KBM-7 (cell line): ENCODE data around the gene ASIP.
"Not testable (repeated sequence)": the region's sequence is repeated elsewhere in the genome, so short reads cannot be mapped to it uniquely, and the experiment has no call there.

Source experiments
- DNase-seq: peaks from one replicate; pipeline ENCODE4 v3.0.0-alpha.2; 2015
- in situ Hi-C: fragments of 300-500 bp; cut with MboI; formaldehyde crosslinking; loops from 2 replicates; pipeline ENCODE4 v1.14.3; 2020; ENCODE audit warnings: low sequenced_read_pairs, low pct_unique_long_range_greater_than_20kb, mixed read lengths

ASIP gene

DNA sequence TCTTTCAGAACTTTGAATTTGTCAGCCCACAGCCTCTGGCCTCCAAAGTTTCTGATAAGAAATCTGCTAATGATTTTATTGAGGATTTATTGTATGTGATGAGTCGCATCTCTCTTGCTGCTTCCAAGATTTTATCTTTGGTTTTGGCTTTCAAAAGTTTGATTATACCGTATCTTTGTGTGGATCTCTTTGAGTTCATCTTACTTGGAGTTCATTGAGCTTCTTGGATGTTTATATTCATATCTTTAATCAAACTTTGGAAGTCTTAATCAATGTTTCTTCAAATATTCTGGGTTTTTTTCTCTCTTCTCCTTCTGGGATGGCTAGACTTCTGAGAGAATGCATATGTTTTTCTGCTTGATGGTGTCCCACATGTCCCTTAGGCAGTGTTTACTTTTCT is 3.3 kb upstream of the ASIP start:
- no peak for DNase-seq
- in situ Hi-C loops, result no loop called here

GRCh38 chr20:34240121-34240520 is 1.1 kb upstream of the ASIP start:
- DNase-seq, result no peak
- in situ Hi-C loops, result no loop called here

DNA sequence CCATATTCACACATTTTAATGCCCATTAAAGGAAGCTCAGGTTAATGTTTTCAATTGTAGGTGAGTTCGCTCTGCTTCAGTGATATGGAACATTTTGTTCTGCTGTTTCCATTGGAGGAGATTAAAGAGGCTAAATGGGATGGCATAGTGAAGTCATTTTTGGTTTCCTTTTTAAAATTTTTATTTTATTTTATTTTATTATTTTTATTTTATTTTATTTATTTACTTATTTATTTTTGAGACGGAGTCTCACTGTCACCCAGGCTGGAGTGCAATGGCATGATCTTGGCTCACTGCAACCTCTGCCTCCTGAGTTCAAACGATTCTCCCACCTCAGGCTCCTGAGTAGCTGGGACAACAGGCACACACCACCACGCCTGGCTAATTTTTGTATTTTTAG is 792 bp downstream of the ASIP start:
- in situ Hi-C loops, DNase-seq: not testable (repeated sequence)

DNA sequence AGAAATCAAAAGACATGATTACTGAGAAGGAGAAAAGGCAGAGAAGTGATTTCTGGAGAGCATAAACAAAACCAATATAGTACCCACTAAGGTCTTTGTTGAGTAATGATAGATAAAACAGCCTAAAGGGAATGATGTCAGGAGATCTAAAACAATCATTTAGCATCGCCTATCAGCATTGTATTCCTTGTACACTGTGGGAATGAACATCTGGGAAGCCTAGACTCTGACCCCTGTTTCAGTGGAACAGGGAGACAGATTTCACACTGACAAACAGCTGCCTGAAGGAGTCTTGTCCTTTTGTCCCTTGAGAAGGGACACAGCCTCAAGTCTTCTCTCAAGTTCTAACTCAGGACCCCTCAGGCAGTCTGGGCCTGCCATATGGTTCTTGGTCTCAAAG is 1.7 kb downstream of the ASIP start:
- no peak for DNase-seq
- in situ Hi-C loops, result no loop called here

- no peak for DNase-seq
- in situ Hi-C loops, result no loop called here
Measured at GRCh38 chr20:34243377-34243776, 2.2 kb downstream of the ASIP start.

DNA sequence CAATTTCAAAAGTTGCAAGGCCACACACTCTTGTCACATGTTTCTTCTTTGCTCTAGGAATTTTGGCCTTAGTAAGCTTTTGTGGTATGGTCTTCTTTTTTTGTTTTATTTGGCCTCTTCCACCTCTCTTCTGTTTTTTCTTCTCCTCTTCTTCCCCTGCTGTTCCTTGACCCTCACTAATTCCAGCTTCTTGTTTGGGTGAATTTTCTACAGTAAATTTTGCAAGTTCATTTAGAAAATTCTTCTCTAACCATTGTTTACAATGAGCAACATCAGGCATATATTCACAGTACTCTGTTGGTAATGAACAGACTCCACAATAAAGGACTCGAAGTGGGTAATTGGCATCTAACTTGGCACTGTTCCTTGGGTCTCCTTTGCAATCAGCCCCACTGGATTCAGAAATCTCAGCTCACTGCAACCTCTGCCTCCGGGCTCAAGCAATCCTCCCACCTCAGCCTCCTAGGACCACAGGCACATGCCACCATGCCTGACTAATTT is 5.0 kb downstream of the ASIP start:
- DNase-seq, result no peak
- in situ Hi-C loops, result no loop called here

DNA sequence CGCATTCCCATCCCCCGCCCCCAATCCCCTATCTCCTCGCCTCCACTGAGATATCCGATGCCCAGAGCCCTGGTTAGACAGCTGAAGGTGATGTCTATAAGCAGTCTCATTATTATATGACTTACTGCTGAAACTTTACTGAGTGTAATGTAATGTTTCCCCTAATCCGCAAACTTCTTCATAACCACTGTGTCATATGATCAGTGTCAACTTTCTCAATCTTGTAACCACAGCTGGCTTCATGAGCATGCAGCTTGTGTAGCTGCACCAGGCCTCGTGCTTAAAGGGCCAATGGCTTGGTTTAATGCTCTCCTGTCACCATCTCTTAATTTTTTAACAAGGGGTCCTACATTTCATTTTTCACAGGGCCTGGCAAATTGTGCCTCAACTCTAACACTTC is 8.1 kb downstream of the ASIP start:
- in situ Hi-C loops, result no loop called here
- peak; percentile 39 for DNase-seq

DNA sequence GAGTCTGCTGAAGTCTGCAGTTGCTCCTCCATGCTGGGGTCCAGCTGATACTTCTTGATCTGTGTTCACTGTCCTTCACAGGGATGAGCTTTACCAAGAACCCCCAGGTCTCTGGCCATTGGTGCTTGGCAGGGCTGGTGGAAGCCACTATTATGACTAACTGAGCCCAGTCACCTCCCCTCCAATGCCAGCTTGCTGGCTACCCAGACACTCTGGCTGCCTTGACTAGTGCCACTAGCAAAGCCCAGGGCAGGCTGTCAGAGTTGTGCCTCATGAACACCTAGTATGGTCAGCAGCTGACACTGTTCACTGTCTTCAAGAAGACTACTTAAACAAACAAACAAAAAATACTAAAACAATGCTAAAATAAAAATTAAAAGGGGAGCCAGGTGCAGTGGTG is 8.8 kb downstream of the ASIP start:
- in situ Hi-C loops, result no loop called here

DNA sequence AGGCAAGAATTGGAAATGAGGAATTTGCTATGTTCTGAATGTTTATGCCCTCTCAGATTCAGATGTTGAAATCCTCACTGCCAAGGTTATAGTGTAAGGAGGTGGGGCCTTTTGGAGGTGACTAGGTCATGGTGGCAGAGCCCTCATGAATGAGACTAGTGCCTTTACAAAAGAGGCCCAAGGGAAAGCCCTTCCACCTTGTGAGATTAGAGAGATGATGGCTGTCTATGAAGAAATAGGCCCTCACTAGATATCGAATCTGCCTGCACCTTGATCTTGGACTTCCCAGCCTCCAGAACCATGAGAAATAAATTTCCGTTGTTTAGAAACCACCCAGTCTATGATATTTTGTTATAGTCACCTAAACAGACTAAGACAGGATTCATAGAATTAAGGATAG is 10.4 kb downstream of the ASIP start:
- DNase-seq, result no peak
- in situ Hi-C loops, result no loop called here

More for the DNA sequence above, 8.8 kb downstream of the ASIP start:
- no peak for DNase-seq

DNA sequence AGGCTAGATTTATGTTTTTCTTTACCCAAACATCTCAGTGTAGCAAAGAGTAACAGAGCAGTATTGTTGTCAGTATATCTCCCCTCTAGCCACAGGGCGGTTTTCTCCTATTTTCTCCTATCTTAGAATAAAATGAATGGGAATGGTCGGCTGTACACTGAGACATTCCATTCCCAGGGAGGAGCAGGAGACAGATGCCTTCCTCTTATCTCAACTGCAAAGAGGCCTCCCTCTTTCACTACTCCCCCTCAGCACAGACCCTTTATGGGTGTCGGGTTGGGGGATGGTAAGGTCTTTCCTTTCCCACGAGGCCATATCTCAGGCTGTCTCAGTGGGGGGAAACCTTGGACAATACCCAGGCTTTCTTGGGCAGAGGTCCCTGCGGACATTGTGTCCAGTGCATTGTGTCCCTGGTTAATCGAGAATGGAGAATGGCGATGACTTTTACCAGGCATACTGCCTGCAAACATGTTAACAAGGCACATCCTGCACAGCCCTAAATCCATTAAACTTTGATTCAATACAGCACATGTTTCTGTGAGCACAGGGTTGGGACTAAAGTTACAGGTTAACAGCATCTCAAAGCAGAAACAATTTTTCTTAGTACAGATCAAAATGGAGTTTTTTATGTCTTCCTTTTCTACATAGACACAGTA is 11.3 kb downstream of the ASIP start:
- DNase-seq, in situ Hi-C loops: not testable (repeated sequence)

DNA sequence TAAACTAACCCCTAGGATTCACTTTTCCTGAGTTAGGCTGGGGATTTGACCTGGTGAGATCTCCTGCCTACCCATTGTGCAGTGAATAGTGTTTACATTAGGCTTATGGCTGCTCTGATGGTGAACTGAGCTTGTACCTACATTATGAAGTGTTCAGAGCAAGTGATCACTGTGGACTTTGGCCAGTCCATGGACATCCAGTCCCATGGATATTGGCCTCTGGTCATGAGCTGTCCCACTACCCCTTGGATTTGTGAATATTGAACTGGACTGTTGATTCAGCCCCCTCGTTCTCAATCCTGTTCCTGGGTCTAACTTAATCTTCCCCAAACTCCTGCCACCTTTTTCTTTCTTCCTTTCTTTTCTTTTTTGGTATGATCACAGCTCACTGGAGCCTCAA is 13.8 kb downstream of the ASIP start:
- no peak for DNase-seq
- in situ Hi-C loops, result no loop called here

DNA sequence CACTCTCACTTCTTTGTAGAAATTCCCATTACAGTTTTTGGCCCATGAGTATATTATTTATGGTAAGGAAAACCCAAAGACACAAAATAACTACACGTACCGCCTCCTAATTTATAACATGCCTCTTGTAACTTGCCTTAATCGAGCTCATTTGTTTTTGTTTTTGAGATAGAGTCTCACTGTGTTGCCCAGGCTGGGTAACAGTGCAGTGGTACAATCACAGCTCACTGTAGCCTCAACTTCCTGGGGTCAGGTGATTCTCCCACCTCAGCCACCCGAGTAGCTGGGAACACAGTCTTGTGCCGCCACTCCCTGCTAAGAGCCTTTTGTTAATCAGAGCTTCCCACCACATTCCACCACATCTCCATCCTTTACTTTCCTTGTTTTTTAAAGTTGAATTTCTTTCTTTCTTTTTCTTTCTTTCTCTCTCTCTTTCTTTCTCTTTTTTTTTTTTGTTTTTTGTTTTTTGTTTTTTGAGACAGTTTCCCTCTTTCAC is 15.5 kb downstream of the ASIP start:
- in situ Hi-C loops, result no loop called here
- no peak for DNase-seq

DNA sequence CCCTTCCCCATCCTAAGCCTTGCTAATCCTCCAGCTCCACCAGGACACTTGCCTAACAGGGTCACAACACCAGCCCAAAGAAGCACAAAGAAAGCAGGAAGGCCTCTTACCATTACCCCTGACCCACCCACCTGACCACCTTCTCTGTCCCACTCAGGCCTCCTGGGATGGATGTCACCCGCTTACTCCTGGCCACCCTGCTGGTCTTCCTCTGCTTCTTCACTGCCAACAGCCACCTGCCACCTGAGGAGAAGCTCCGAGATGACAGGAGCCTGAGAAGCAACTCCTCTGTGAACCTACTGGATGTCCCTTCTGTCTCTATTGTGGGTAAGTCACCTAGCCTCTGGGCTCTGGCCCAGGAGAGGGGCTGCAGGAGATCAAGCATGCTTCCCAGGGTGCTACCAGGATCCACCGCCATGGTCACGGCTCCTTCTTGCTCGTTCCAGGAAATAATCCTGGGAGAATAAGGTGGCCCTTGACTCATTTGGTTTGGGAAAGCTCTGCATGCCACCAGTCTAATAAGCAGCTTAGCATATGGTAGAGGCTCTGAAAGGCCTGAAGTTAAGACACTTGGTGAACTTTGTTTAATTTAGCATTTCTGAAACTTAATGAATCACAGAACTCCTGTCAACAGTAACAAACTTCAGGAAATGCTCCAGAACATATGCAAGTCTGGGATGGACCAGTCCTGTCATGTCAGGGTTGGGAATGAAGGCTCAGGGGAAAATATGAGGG is 19.2 kb downstream of the ASIP start:
- in situ Hi-C loops, result no loop called here

DNA sequence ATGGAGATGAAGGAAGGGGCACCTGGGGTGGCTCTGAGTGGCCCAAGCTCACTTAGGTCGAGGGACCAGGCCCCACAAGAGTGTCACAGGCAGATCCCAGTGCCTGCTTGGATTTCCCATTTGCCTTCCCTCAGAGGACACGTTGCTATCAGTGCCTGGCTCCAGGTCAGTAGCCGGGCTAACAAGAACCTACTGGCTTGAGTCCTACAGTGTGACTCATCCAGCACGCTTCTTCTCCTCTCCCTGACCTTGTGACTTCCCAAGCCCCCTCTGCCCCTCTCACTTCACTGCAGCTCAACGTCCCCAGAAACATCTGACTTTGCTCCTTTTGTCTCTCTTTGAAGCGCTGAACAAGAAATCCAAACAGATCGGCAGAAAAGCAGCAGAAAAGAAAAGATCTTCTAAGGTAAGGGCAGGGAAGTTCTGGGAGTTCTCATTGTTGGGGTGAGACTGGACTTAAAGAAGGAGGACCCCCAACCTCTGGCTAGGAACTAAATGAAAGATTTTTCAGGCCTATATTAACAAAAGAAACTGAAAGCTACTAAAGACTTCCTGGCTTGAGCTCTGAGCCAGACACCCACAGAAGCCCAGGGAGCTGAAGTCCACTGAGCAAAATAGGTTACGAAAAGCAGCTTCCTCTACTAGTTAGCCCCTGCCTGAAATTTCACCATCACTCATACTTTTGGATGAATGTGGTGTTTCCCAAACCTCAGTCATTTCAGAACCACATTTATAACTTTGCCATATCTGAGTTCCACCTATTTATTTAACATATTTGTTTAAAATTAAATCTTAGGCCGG is 21.5 kb downstream of the ASIP start:
- in situ Hi-C loops, result no loop called here
- no peak for DNase-seq

More for the DNA sequence above, 19.2 kb downstream of the ASIP start:
- DNase-seq, result no peak

DNA sequence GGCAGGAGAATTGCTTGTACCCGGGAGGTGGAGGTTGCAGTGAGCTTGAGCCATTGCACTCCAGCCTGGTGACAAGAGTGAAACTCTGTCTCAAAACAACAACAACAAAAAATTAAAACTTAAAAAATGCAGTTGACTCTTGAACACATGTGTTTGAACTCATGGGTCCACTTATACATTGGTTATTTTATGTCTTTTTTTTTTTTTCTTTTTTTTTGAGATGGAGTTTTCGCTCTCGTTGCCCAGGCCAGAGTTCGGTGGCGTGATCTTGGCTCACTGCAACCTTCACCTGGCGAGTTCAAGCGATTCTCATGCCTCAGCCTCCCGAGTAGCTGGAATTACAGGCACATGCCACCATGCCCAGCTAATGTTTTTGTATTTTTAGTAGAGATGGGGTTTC is 22.2 kb downstream of the ASIP start:
- in situ Hi-C loops, DNase-seq: not testable (repeated sequence)

DNA sequence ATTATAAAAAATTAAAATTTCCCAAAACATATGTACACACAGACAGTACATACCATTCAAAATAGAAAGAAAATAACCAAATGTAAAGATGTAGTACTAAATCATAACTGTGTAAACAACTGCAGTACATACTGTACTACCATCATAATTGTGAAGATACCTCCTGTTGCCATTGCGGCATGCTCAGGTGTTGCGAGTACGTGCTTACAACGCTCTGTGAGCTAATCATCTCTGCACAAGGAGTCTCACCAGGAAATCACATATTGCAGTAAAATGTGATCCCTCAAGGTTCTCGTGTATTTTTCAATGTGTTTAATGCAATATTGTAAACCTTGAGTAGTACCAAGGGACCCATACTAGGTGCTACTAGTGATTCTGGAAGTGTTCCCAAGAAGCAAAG is 22.9 kb downstream of the ASIP start:
- in situ Hi-C loops, result no loop called here
- DNase-seq, result no peak

DNA sequence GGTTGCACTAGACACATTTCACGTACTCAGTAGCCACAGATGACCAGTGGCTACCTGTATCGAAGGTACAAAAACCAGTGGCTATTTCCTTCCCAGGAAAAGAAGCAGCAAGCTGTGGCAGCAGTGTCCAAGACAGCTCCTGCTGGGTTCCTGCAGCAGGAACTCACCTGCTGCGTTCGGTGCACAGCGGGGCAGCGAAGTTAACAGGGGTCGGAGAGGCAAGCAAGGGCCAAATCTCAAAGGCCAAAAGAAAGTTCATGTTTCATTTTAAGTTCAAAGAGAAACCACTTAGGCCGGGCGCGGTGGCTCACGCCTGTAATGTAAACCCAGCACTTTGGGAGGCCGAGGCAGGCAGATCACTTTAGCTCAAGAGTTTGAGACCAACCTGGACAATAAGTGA is 26.9 kb downstream of the ASIP start:
- in situ Hi-C loops, result no loop called here
- DNase-seq, result no peak

DNA sequence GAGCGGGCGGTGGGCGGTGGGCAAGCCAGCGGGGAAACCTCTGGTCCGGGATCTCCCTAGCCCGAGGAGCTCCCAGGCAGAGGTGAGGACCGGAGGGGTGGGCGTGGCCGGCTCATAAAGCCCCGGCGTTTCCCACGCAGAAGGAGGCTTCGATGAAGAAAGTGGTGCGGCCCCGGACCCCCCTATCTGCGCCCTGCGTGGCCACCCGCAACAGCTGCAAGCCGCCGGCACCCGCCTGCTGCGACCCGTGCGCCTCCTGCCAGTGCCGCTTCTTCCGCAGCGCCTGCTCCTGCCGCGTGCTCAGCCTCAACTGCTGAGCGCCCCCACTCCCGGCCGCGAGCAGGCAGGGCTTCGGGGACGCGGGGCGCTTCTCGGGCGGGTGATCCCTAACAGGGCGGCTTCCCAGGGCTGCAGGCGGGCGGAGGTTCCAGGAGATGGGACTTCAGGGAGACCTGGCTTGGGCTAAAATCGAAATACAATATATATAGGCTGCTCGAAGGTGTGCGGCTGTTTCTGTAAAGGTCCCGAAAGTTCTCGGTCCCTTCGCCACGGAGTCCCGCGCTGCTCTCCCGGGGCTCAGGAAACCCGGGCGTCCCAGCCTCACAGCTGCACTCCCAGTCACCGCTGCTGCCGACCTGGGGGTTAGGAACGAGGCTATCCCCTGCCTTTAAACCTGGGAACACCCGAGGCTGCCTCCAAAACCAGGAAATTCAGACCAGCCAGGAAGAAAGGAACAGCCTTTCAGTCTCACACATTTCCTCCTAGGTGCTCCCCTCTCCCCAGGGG is 27.8 kb downstream of the ASIP start:
- in situ Hi-C loops, result no loop called here
- no peak for DNase-seq

- in situ Hi-C loops, result no loop called here
- DNase-seq, result no peak
Measured at GRCh38 chr20:34269996-34270627, 28.9 kb downstream of the ASIP start.
